Large intestine (tissue), 3 donors: ENCODE results near the gene PANX1. TPM values are rescaled to one million over a fixed set of nuclear protein-coding genes. Genes with fewer than 3 reads are reported as not detected.

Experiments used
- DNase-seq, 2 donors: peaks; one replicate each; pipeline versions ENCODE4 v3.0.0 to v3.0.0-alpha.2; 2013
- H3K27ac ChIP-seq: one replicate; pipeline ENCODE4 v1.5.1; 2013; ENCODE audit warnings: low read length
- H3K27me3 ChIP-seq: 2 replicates; pipeline ENCODE4 v1.6.1; 2013; ENCODE audit warnings: low read length; ENCODE audit not compliant: control insufficient read depth, insufficient read depth
- H3K36me3 ChIP-seq: 2 replicates; pipeline ENCODE4 v1.6.1; 2013; ENCODE audit warnings: low read length; ENCODE audit not compliant: control insufficient read depth, insufficient read depth
- H3K4me1 ChIP-seq: one replicate; pipeline ENCODE4 v1.6.1; 2013; ENCODE audit warnings: low read length; ENCODE audit not compliant: control insufficient read depth, insufficient read depth
- H3K4me3 ChIP-seq: one replicate; pipeline ENCODE4 v1.5.1; 2013; ENCODE audit warnings: low read length
- H3K9me3 ChIP-seq: one replicate; pipeline ENCODE4 v1.6.1; 2013; ENCODE audit warnings: mild to moderate bottlenecking, low read depth, low read length, moderate library complexity; ENCODE audit not compliant: control insufficient read depth
- WGBS: methylation state at CpG from one replicate; pipeline ENCODE4 v1.1.5; 2013; ENCODE audit warnings: low lambda C conversion rate; ENCODE audit not compliant: insufficient coverage; 5-methylcytosine and 5-hydroxymethylcytosine counted together
- polyA plus RNA-seq: library from polyadenylated mRNA; unstranded; fragments of 120-200 nt; gene quantifications from one replicate; pipeline ENCODE4 v1.2.1, GENCODE V29; 2013

PANX1 gene
- polyA plus RNA-seq, 1 donor: 20.6 TPM

DNA sequence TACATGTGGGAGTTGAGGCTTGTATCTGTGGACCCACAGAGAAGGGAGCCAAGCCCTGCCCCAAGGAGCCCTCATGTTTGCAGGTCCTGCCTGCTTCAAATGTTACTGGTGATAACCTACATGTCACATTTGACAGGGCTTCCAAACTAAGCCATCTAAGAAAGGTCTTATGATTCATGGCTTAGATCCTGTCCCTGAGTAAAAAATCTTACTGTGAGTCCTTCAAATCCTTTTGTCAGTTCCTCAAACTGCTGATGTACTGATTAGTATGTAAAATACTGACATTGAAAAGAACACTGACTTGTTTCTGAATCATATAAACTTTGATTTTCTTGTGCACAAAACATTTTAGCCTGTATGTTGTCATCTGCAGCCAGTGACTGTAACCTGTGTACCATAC, 1.0 kb upstream of the PANX1 start:
- peak overlapping the region; percentile 90 for H3K4me3 ChIP-seq
- peak in 1 of 2 donors; percentile 24 for DNase-seq
- no peaks in the 10 kb centered on the region for H3K9me3 ChIP-seq
- no peaks in the 10 kb centered on the region for H3K27me3 ChIP-seq
- no peaks in the 10 kb centered on the region for H3K36me3 ChIP-seq
- H3K27ac ChIP-seq: peak overlapping the region; percentile 92
- peaks cover 27% of the 10 kb centered on the region for H3K4me1 ChIP-seq

- no peaks in the 10 kb centered on the region for H3K36me3 ChIP-seq
- peak overlapping the region; percentile 92 for H3K27ac ChIP-seq
- no peak for DNase-seq
- H3K4me3 ChIP-seq: peak overlapping the region; percentile 90
- no CpG with 5 or more reads among the region's 23 CpGs for WGBS
- no peaks in the 10 kb centered on the region for H3K9me3 ChIP-seq
- peaks cover 27% of the 10 kb centered on the region for H3K4me1 ChIP-seq
- H3K27me3 ChIP-seq: no peaks in the 10 kb centered on the region
Measured at GRCh38 chr11:94128291-94128745, 323 bp upstream of the PANX1 start.

DNA sequence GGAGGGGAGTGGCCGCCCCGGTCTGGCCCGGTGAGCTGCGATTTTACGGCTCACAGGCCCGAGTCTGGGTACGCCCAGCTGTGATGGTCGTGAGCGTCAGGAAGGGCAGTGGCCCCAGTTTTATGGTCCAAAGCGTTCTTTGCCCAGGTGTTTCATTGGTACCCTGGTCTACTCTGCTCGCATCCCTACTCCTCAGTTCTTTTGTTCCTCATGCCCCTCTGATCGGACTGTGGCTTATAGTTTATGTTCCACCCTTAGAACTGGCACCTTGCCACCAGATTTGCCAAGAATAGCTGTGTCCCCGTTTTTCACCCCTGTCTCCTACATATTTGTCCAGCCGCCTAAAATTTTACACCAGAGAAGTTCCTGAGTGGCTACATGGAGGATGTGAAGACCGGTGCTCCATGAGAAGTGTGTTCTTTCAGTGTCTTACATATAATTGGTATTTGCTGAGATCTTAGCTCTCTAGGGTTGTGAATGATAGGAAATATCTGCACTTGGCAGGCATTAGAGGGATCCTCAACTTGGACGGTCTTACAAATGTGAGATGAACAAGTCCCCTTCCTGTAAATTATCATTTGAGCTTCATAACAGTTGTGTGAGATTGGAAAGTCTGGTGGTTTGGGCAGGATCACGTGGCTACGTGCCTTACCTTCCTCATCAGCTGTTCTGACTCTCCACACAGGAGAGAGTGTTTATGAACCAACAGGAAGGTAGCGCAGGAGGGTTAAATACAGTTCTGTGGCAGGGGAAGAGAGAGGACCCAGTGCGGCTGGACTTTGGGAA, 1.1 kb downstream of the PANX1 start:
- peak; percentile 92 to 96 for DNase-seq
- Histone ChIP-seq H3K9me3 (no peaks in the 10 kb centered on the region), H3K4me1 (peaks cover 27% of the 10 kb centered on the region), H3K36me3 (no peaks in the 10 kb centered on the region), H3K27ac (peak overlapping the region; percentile 92), H3K4me3 (peak overlapping the region; percentile 90), H3K27me3 (no peaks in the 10 kb centered on the region)
- 31% methylated on average over 4 of the region's 20 CpGs for WGBS

DNA sequence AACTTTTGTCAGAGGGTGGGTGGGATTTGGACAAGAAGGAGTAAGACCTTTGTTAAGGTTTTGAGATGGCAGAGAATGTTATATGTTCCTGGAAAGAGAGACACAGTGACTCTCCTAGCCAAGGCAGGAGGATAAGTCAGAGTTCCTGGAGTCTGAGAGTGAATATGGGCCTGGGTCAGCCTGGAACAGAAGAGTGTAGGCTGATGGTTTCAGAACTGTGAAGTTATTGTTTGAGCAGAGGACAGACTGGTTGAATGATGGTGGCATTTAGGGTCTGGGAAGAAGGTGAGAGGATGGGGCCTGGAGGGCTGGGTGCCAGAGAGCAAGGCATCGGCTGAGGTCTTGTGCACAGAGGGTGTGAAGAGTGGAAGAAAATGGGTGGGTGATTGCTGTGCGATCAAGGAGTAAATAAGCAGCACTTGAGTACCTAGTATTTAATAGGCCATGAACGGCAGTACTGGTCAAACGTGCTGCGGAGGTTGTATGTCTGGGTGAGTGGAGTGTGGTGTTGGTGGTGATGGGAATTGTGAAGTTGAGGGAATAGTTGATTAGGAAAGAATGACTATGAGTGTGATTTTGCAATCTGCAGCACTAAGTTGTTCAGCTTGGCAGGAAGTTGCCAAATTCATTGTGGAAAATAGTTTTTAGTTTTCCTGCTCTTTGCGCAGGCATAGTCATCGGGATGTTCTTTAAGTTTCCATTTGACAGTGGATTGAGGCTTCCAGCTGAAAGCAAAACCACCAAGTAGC, 1.8 kb downstream of the PANX1 start:
- 100% methylated on average over 1 of the region's 7 CpGs for WGBS
- H3K4me3 ChIP-seq: peak overlapping the region; percentile 90
- peak in 1 of 2 donors; percentile 44 for DNase-seq

GRCh38 chr11:94131047-94131717, 2.5 kb downstream of the PANX1 start:
- H3K4me3 ChIP-seq: no peak overlapping the region

More for the DNA sequence above, 1.8 kb downstream of the PANX1 start:
- Histone ChIP-seq H3K4me1 (peaks cover 27% of the 10 kb centered on the region), H3K27ac (peak overlapping the region; percentile 92), H3K9me3 (no peaks in the 10 kb centered on the region), H3K36me3 (no peaks in the 10 kb centered on the region), H3K27me3 (no peaks in the 10 kb centered on the region)

DNA sequence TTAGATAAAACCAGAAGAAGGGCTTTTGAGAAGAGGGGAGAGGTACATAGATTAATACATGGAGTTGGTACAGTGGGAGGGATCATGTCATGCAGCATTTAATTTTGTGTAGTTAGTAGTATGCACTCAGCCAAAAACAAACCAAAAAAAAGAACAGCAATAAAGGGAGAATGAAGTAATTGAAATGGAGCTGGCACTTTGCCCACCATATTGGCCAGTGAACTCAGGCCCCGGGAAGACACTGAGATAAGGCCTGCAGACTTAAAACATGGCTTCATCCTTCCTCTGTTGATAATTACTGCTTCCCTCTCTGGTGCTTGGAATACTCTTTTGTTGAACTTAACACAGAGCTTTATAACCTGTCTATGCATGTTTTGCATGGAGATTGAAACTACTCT, 3.1 kb downstream of the PANX1 start:
- H3K9me3 ChIP-seq: no peaks in the 10 kb centered on the region
- no peak overlapping the region for H3K27ac ChIP-seq
- peak in 1 of 2 donors; percentile 21 for DNase-seq
- H3K4me3 ChIP-seq: no peak overlapping the region
- WGBS: no CpG with 5 or more reads among the region's 1 CpG
- H3K27me3 ChIP-seq: no peaks in the 10 kb centered on the region
- no peaks in the 10 kb centered on the region for H3K36me3 ChIP-seq
- H3K4me1 ChIP-seq: peaks cover 27% of the 10 kb centered on the region

More at GRCh38 chr11:94131047-94131717, 2.5 kb downstream of the PANX1 start:
- Histone ChIP-seq H3K36me3 (no peaks in the 10 kb centered on the region), H3K4me1 (peaks cover 27% of the 10 kb centered on the region), H3K9me3 (no peaks in the 10 kb centered on the region), H3K27me3 (no peaks in the 10 kb centered on the region), H3K27ac (no peak overlapping the region)
- WGBS: no CpG with 5 or more reads among the region's 3 CpGs
- peak in 1 of 2 donors; percentile 13 for DNase-seq

GRCh38 chr11:94132152-94132558, 3.5 kb downstream of the PANX1 start:
- no peaks in the 10 kb centered on the region for H3K9me3 ChIP-seq
- 100% methylated on average over 2 of the region's 5 CpGs for WGBS
- H3K36me3 ChIP-seq: no peaks in the 10 kb centered on the region
- no peak overlapping the region for H3K27ac ChIP-seq
- H3K4me3 ChIP-seq: no peak overlapping the region
- H3K4me1 ChIP-seq: peaks cover 25% of the 10 kb centered on the region
- H3K27me3 ChIP-seq: no peaks in the 10 kb centered on the region
- DNase-seq: no peak

- WGBS: no CpG with 5 or more reads among the region's 4 CpGs
Measured at GRCh38 chr11:94132823-94133408, 4.3 kb downstream of the PANX1 start.

DNA sequence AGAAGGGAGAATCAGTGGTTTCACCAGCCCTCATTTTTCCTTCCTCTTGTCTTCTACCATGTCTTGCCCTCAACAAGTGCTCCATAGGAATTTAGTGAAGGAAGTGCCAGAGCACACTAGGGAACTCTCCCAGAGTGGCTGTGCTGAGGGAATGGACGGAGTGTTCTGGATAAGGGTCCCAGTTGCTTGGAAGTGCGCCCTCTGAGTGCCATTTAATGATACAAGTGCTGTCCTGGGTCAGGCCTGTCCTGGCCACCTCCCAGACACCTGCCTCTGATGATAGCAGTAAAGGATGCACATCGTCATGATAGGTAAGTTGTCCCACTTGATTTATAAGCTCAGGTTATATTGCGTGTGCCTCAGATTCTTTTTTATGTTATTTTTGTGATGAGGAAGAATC, 5.1 kb downstream of the PANX1 start:
- no peak for DNase-seq
- Histone ChIP-seq H3K36me3 (no peaks in the 10 kb centered on the region), H3K4me3 (no peak overlapping the region), H3K27me3 (no peaks in the 10 kb centered on the region), H3K4me1 (peaks cover 18% of the 10 kb centered on the region), H3K9me3 (no peaks in the 10 kb centered on the region), H3K27ac (no peak overlapping the region)
- no CpG with 5 or more reads among the region's 4 CpGs for WGBS

More at GRCh38 chr11:94132823-94133408, 4.3 kb downstream of the PANX1 start:
- no peak for DNase-seq
- Histone ChIP-seq H3K27ac (no peak overlapping the region), H3K9me3 (no peaks in the 10 kb centered on the region), H3K36me3 (no peaks in the 10 kb centered on the region), H3K4me1 (peaks cover 18% of the 10 kb centered on the region), H3K27me3 (no peaks in the 10 kb centered on the region), H3K4me3 (no peak overlapping the region)
